Adrenal gland (tissue), 5 donors: Measurements from ENCODE around the gene ARF1.

Source experiments
- CTCF ChIP-seq, 6 experiments: fragments of 450-650 bp in 4 of 6; fragments of 200-600 bp in 2 of 6; sonication (generic) in 1 of 6; IDR thresholded peaks; 1 replicate in 5 of 6; 2 replicates in 1 of 6; pipeline versions ENCODE4 v1.5.1 to v1.8.0; 2016 to 2021; ENCODE audit warnings: antibody characterized with exemption in 6 of 6, mild to moderate bottlenecking in 2 of 6, moderate library complexity in 1 of 6
- POLR2A ChIP-seq, 2 donors: fragments of 450-650 bp; IDR thresholded peaks; one replicate each; pipeline ENCODE4 v1.6.1; 2017; ENCODE audit warnings: antibody characterized with exemption in 2 of 2, mild to moderate bottlenecking in 2 of 2, moderate library complexity in 1 of 2
- donor health status: DM: no; HTN: no; CAD: no.

- TF ChIP-seq CTCF (IDR thresholded peaks at IDR 0.05) (no peak), POLR2A (IDR thresholded peaks at IDR 0.05) (no peak)
Measured at GRCh38 chr1:228044961-228045360, 37.5 kb upstream of the ARF1 start.
